Measurements from ENCODE around the gene HPS3. TPM values are rescaled to one million over a fixed set of nuclear protein-coding genes. Genes with fewer than 3 reads are reported as not detected.
A peak's percentile ranks its signal among the peaks of the same experiment; 100 is the strongest.

Gene HPS3
- polyA plus RNA-seq, 2 of the 4 experiments (the other 2 are of a cell fraction), result 28.4 to 48.0 TPM

DNA sequence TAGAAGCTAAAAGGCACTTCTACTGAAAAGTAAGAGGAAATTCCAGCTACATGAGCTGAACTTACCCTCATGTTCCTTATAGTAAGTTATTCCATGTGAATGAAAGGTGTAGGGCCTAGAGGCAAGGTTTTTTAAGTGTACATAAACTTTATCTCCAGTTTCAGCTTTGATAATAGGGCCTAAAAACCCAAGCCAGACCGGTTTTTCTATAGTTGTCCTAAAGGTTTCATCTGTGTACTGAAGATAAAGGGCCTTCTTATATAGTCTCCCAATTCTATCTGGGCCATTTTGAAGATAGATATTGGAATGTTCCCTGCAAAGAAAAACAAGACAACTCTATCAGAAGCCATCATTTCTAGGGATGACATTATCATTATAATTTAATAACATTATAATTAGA lies 82.9 kb downstream of the HPS3 start:
- Histone ChIP-seq H3K4me1 (peaks cover 33% of the 10 kb centered on the region), H3K4me3 (no peak overlapping the region), H3K9me3 (no peaks in the 10 kb centered on the region), H3K4me2 (no peak overlapping the region), H3K27ac (no peak overlapping the region)
- ChIA-PET CTCF (interaction anchor here (0.7 to 1.0 kb wide), 2 partner anchors 22 to 92 kb away, joined by 3 to 4 read pairs; no protein-coding TSS in a partner anchor), POLR2A (no interaction called here)
- DNase-seq (ENCODE audit: low read depth in 1 of 2, low spot score in 1 of 2) (no peak), FAIRE-seq (no peak), ATAC-seq (no peak)
- no peak for TF ChIP-seq BHLHE40 (IDR thresholded peaks at IDR 0.05; ENCODE audit: low read depth, low read length)
- TF ChIP-seq, protein P1, sequence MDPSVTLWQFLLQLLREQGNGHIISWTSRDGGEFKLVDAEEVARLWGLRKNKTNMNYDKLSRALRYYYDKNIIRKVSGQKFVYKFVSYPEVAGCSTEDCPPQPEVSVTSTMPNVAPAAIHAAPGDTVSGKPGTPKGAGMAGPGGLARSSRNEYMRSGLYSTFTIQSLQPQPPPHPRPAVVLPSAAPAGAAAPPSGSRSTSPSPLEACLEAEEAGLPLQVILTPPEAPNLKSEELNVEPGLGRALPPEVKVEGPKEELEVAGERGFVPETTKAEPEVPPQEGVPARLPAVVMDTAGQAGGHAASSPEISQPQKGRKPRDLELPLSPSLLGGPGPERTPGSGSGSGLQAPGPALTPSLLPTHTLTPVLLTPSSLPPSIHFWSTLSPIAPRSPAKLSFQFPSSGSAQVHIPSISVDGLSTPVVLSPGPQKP (IDR thresholded peaks at IDR 0.05; ENCODE audit: low read depth, low read length), result no peak
- no peak for TF ChIP-seq HDAC2 (IDR thresholded peaks at IDR 0.05)
- TF ChIP-seq SMC3 (IDR thresholded peaks at IDR 0.05), result no peak
- TF ChIP-seq EHF (CRISPR knock-in tag; IDR thresholded peaks at IDR 0.05), result no peak
- no peak for TF ChIP-seq HEYL (CRISPR knock-in tag; IDR thresholded peaks at IDR 0.05)
- no peak for TF ChIP-seq HOXA7 (CRISPR knock-in tag; IDR thresholded peaks at IDR 0.05)
- TF ChIP-seq RNF2 (IDR thresholded peaks at IDR 0.05; ENCODE audit: borderline replicate concordance, low read depth), result no peak
- TF ChIP-seq POLR2A (IDR thresholded peaks at IDR 0.05; ENCODE audit: low read length), result no peak
- TF ChIP-seq RARB (CRISPR knock-in tag; IDR thresholded peaks at IDR 0.05), result no peak
- 85% methylated on average over 1 of the region's 1 CpG for WGBS (ENCODE audit: missing lambda C conversion rate)

DNA sequence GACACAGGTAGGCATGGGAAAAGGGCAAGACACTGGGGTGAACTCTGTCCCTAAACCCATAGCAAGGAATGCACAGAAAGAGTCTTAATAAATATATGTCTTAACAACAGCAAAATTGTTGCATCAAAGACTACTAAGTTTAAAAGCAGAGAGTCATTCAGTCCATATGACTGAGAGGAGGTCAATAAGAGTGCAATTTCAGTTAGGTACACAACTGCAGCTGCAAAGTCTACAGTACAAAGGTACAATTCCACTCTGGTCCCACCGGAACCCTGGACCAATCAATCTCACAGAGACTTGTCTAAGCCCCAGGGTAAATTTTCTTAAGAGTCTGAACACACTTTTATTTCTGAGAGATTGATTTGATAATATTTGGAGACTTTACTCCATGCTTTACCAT lies 85.3 kb downstream of the HPS3 start:
- H3K27ac ChIP-seq, result peak overlapping the region; percentile 57 to 62
- peak in 1 of 2 experiments; percentile 51; a peak in 3 of 6 replicates for ATAC-seq
- ChIA-PET CTCF (no interaction called here), POLR2A (interaction anchor here (0.5 kb wide), 1 partner anchor 31 kb away, joined by 3 read pairs; no protein-coding TSS in a partner anchor)
- FAIRE-seq, result no peak
- TF ChIP-seq HOXB13 (CRISPR knock-in tag; IDR thresholded peaks at IDR 0.05; ENCODE audit: low read depth), result no peak
- no peak for TF ChIP-seq TP53 (CRISPR knock-in tag; IDR thresholded peaks at IDR 0.05)
- TF ChIP-seq, protein P2, sequence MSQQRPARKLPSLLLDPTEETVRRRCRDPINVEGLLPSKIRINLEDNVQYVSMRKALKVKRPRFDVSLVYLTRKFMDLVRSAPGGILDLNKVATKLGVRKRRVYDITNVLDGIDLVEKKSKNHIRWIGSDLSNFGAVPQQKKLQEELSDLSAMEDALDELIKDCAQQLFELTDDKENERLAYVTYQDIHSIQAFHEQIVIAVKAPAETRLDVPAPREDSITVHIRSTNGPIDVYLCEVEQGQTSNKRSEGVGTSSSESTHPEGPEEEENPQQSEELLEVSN (IDR thresholded peaks at IDR 0.05; ENCODE audit: borderline replicate concordance, low read depth), result no peak
- no peak for TF ChIP-seq FOXS1 (CRISPR knock-in tag; IDR thresholded peaks at IDR 0.05)
- TF ChIP-seq SREBF2 (IDR thresholded peaks at IDR 0.05), result no peak
- TF ChIP-seq CHD4 (IDR thresholded peaks at IDR 0.05; ENCODE audit: borderline replicate concordance), result no peak
- TF ChIP-seq POLR2A (IDR thresholded peaks at IDR 0.05; ENCODE audit: low read length), result no peak
- TF ChIP-seq POLR2AphosphoS2 (conservative IDR thresholded peaks at IDR 0.05; ENCODE audit: low read length), result no peak
- TF ChIP-seq EP300 (IDR thresholded peaks at IDR 0.05), result no peak
- no peak for TF ChIP-seq ZSCAN20 (CRISPR knock-in tag; IDR thresholded peaks at IDR 0.05)
- TF ChIP-seq, protein P3, sequence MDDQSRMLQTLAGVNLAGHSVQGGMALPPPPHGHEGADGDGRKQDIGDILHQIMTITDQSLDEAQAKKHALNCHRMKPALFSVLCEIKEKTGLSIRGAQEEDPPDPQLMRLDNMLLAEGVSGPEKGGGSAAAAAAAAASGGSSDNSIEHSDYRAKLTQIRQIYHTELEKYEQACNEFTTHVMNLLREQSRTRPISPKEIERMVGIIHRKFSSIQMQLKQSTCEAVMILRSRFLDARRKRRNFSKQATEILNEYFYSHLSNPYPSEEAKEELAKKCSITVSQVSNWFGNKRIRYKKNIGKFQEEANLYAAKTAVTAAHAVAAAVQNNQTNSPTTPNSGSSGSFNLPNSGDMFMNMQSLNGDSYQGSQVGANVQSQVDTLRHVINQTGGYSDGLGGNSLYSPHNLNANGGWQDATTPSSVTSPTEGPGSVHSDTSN (IDR thresholded peaks at IDR 0.05), result no peak
- TF ChIP-seq, protein P4, sequence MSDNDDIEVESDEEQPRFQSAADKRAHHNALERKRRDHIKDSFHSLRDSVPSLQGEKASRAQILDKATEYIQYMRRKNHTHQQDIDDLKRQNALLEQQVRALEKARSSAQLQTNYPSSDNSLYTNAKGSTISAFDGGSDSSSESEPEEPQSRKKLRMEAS (IDR thresholded peaks at IDR 0.05), result no peak
- TF ChIP-seq MYC (IDR thresholded peaks at IDR 0.05; ENCODE audit: borderline replicate concordance, low read length), result no peak
- peak in 1 of 2 experiments; percentile 49 for DNase-seq (ENCODE audit: low read depth in 1 of 2, low spot score in 1 of 2)
- H3K4me3 ChIP-seq, result no peak overlapping the region
- WGBS (ENCODE audit: missing lambda C conversion rate), result 9% methylated on average over 1 of the region's 1 CpG
- H3K4me1 ChIP-seq, result peaks cover 34% of the 10 kb centered on the region
- no peaks in the 10 kb centered on the region for H3K9me3 ChIP-seq
- H3K4me2 ChIP-seq, result peak overlapping the region; percentile 56

DNA sequence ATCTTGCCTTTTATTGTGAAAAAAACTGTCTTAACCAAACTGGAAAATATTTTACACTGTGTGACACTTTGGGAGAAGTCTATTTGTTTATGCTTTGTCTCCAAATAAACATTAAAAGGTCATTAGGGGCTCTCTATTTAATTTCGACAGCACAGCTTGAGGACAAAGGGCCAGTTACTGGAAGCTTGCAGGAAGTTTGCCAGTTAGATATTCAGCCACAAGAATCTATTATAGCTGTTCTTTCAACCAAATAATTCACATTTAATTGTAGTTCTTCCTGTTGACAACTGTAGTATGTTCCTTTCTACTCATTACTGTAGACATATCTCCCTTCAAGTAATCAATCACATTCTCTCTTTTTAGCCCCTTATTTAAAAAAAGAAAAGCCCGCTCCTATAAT lies 86.1 kb downstream of the HPS3 start:
- 53% methylated on average over 2 of the region's 2 CpGs for WGBS (ENCODE audit: missing lambda C conversion rate)
- ChIA-PET CTCF (no interaction called here), POLR2A (interaction anchor here (2.1 kb wide), 1 partner anchor 36 kb away, joined by 13 read pairs; no protein-coding TSS in a partner anchor)
- Histone ChIP-seq H3K4me3 (no peak overlapping the region), H3K9me3 (no peaks in the 10 kb centered on the region), H3K27ac (peak overlapping the region; percentile 62 to 86), H3K4me1 (peaks cover 35% of the 10 kb centered on the region), H3K4me2 (peak overlapping the region; percentile 56)
- DNase-seq (ENCODE audit: low read depth in 1 of 2, low spot score in 1 of 2), result peak in 1 of 2 experiments; percentile 52
- FAIRE-seq, result no peak
- ATAC-seq, result peak in 1 of 2 experiments; percentile 17; a peak in 3 of 6 replicates
- TF ChIP-seq, protein P3 (IDR thresholded peaks at IDR 0.05), result no peak
- TF ChIP-seq JUN (IDR thresholded peaks at IDR 0.05) (no peak), CBX8 (IDR thresholded peaks at IDR 0.05) (no peak), ESRRA (IDR thresholded peaks at IDR 0.05; ENCODE audit: borderline replicate concordance, low read length) (no peak), NFE2L2 (conservative IDR thresholded peaks at IDR 0.05; ENCODE audit: low read length) (no peak), HOXA7 (CRISPR knock-in tag; IDR thresholded peaks at IDR 0.05) (no peak), RCOR1 (IDR thresholded peaks at IDR 0.05; ENCODE audit: low read depth, low read length) (no peak), RFX5 (IDR thresholded peaks at IDR 0.05) (no peak), POLR2AphosphoS2 (conservative IDR thresholded peaks at IDR 0.05; ENCODE audit: low read length) (no peak), KDM1A (IDR thresholded peaks at IDR 0.05; ENCODE audit: low read depth) (no peak), GATA3 (IDR thresholded peaks at IDR 0.05; ENCODE audit: borderline replicate concordance) (no peak), HOXB13 (CRISPR knock-in tag; IDR thresholded peaks at IDR 0.05; ENCODE audit: low read depth) (no peak), RNF2 (IDR thresholded peaks at IDR 0.05; ENCODE audit: borderline replicate concordance, low read depth) (no peak), PHF8 (IDR thresholded peaks at IDR 0.05; ENCODE audit: borderline replicate concordance, low read depth) (no peak), POLR2A (IDR thresholded peaks at IDR 0.05; ENCODE audit: low read length) (no peak)
- TF ChIP-seq, protein P5, sequence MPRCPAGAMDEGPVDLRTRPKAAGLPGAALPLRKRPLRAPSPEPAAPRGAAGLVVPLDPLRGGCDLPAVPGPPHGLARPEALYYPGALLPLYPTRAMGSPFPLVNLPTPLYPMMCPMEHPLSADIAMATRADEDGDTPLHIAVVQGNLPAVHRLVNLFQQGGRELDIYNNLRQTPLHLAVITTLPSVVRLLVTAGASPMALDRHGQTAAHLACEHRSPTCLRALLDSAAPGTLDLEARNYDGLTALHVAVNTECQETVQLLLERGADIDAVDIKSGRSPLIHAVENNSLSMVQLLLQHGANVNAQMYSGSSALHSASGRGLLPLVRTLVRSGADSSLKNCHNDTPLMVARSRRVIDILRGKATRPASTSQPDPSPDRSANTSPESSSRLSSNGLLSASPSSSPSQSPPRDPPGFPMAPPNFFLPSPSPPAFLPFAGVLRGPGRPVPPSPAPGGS (IDR thresholded peaks at IDR 0.05), result no peak
